ENCODE results near the gene SLAMF7.
"Not testable (repeated sequence)": the region's sequence is repeated elsewhere in the genome, so short reads cannot be mapped to it uniquely, and the experiment has no call there.

SLAMF7 gene, protein sequence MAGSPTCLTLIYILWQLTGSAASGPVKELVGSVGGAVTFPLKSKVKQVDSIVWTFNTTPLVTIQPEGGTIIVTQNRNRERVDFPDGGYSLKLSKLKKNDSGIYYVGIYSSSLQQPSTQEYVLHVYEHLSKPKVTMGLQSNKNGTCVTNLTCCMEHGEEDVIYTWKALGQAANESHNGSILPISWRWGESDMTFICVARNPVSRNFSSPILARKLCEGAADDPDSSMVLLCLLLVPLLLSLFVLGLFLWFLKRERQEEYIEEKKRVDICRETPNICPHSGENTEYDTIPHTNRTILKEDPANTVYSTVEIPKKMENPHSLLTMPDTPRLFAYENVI

DNA sequence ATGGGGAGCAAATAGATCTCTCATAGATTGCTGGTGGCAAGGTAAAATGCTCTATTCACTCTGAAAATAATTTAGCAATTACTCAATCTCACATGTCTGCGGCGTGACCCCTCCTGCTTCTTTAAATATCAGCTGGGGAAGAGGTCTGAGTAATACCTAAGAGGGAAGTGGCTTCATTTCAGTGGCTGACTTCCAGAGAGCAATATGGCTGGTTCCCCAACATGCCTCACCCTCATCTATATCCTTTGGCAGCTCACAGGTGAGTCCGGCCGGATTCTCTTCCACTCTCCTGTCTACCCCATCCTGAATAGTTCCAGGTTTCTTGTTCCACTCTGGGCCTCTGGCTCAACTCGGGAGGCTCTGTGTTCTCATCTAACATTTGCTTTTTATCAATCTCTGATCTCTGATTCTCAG lies at the start of gene SLAMF7:
Gene SLAMF7 (plus strand): TSS at position 150 of the 414 bp plus-strand sequence. CDS start 55 bp downstream, at position 205.
- DNase-seq, result no peak

- DNase-seq, result not testable (repeated sequence)
These were observed 46.7 kb upstream of the SLAMF7 start for GRCh38 chr1:160692390-160692789.

GRCh38 chr1:160702100-160702499 lies 36.9 kb upstream of the SLAMF7 start:
- DNase-seq, result no peak

DNA sequence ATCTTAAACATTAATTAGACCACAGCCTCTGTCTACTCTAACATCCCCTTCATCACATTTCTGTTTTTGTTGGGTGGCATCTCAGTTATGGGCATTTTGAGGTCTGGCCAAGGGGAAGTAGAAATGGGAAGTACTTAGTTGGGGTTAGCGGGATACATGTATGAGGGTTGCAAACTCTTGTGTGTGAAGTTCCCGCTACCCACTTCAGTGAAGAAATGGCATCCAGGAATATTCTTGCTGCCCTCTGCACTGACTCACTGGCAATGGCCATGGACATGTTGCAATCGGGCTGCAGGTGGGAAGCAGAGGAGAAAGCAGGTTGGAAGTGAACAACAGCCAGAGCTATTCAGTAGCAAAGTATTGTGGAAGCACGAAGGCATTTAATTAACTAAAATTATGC lies 34.8 kb upstream of the SLAMF7 start:
- no peak for DNase-seq

DNA sequence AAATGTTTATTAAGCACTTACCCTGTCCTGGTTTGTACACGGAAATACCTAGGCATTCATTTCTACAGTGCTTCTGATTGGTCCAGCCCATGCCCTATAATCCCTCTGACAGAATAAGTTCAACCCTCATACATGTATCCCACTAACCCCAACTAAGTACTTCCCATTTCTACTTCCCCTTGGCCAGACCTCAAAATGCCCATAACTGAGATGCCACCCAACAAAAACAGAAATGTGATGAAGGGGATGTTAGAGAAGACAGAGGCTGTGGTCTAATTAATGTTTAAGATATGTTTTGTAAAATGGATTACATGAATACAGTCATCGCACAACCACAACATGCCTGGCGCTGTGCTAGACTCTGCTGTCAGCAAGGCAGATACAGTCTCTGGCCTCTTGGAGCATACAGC lies 33.8 kb upstream of the SLAMF7 start:
- DNase-seq, result not testable (repeated sequence)

- no peak for DNase-seq
These were observed 33.3 kb upstream of the SLAMF7 start for GRCh38 chr1:160705742-160706141.

DNA sequence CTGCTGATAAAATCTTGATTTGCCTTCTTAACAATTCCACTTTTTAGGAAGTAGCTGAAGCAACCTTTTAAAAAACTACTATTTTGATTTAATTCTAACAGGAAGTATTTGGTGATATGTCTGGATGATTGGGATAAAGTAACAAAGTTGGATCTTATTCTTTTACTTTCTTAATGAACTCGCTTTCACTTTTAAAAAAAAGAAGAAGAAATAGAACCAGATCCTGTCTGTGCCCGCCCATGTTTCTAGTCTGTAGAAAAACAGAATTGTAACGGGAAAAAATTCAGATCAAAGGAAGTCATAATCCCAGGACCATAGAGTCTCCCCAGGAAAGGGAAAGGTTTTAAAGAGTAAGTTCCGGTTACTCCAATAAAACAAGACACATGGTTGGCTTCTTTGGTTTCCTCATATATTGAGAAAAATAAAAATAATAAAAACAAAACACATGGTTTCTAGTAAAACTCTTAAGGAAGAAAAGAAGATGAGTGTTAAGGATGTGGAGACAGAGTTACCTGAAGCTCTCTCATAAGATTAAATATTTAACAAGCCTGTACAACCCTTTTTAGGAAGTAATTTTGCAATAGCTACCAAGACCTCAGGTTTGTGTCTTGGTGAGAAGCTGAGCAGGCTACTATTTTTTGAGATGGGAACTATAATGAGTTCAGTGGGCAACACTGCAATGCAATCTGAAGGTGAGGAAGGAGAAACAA lies 32.4 kb upstream of the SLAMF7 start:
- DNase-seq, result no peak

DNA sequence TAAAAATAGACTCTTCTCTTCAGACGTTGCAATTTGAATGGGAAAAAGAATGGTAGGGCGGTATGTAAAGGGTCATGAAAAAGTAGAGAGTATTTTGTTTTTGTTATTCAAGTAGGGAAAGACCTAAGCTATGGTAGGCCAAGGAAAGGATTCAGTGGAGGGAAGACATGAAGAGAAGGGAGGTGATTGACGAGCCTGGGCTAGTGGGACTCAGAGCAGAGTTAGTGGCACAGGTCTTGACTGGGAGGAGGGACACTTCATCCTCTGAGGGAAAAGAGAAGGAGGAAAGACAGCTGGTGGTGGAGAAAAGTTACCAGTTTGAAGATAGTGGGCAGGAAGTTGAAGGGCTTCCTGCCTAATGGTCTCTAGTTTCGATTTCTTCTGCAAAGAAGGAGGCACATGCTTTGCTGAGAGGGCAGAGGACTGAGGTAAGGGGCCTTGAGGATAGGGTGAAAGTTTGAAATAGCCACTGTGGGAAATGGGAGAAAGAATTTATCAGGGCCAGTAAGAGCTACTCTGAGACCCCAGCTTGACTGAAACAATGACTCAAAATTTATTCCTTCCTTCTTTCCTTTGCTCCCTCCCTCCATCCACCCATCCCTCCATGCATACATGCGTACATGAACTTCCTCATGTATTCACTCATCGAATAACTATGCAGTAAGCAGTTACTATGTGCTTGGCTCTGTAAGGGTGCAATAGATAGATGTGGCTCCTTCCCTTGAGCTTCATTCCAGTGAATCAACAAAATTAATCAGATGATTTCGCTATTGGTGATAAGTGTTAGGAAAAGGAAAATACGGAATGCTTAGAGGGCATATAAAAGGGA lies 31.6 kb upstream of the SLAMF7 start:
- DNase-seq, result no peak

GRCh38 chr1:160708118-160708517 lies 30.9 kb upstream of the SLAMF7 start:
- DNase-seq, result no peak

- DNase-seq, result no peak
These were observed 30.2 kb upstream of the SLAMF7 start for GRCh38 chr1:160708801-160709200.

GRCh38 chr1:160709715-160710114 lies 29.3 kb upstream of the SLAMF7 start:
- no peak for DNase-seq

DNA sequence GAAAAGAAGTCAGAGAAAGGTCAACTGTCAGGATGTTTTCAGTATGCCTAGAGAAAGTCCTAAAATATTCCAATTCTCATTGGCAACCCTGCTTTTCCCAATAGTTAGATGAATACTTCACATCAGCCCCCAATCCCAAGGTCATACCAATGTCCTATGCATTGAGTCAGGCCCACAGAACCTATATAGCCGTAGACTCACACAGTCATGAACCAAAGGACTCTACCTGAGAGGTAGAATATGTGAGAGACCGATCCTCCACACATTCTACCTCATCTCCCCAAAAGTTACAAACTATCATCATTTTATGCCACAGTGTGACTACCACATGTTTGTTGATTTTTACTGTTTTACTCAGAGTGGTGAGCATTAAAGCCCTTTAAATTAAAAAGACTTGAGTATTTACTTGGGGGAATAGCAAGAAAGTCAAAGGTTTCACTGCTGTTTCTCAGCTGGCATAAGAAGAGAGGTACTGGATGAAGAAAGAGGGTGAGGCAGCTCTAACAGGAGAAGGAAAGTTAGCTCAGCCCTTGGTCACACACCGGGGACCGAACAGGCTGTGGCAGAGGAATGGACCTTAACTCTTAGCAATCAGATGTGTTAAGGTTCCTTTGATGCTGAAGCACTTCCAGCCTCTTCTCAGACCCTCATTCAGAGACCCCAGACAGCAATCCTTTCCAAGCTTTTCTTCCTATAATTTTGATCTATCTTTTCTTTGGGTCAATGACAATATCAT lies 28.4 kb upstream of the SLAMF7 start:
- no peak for DNase-seq

- no peak for DNase-seq
These were observed 27.8 kb upstream of the SLAMF7 start for GRCh38 chr1:160711276-160711601.

DNA sequence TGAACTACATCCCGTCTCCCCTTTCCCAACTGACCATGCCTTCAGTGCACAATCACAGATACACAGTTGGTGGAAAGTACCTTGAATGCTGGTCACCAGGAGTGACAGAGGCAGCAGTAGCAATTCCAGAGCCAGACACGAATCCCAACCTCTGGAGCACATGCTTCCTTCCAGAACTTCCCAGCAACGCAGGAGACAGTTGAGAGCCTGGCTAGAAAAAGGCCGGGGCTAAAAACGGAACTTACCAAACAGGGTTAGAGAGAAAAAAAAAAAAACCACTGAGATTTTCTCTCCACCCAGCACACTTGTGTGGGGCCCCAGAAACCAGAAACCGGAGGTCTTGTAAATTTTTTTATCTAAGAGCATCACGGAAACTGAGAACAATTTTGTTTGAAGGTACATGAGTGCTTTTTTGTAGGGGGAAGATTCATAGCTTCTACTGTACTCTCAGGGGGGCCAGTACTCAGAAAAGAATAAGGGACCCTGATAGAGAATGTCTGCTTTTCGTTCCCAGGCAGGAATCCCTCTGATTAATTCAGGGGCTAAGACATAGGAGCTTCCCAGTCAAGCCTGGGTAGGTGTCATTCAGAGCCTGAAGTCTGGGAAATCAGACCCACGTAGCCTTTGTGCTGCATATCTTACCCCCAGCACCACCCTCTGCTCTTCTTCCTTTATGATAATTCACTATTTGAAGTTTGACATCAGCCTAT lies 27.3 kb upstream of the SLAMF7 start, which contains the start of gene CD48:
Gene CD48 (minus strand): TSS at position 221 of the 710 bp plus-strand sequence. CDS start 59 bp downstream, at position 162.
- no peak for DNase-seq

- DNase-seq, result not testable (repeated sequence)
These were observed 26.4 kb upstream of the SLAMF7 start for GRCh38 chr1:160712525-160713080.

- no peak for DNase-seq
These were observed 25.9 kb upstream of the SLAMF7 start for GRCh38 chr1:160713161-160713560.

DNA sequence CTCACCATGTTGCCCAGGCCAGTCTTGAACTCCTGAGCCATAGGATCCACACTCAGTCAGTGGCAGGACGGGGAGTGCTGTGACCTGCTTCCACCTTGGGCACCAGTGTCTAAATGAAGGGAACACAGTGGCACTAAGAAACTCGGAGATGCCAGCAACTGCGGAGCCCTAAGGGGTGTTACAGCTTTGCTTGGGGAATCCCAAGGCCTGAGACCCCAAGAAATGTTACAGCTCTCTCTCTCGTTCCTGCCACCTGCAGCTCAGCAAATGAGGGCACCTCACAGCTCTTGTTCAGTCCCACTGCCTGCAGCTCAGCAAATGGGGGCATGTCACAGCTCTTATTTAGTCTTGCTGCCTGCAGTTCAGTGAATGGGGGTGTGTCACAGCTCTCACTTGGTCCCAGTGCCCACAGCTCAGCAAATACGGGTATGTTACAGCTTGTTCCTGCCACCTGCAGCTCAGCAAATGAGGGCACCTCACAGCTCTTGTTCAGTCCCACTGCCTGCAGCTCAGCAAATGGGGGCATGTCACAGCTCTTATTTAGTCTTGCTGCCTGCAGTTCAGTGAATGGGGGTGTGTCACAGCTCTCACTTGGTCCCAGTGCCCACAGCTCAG lies 24.9 kb upstream of the SLAMF7 start:
- not testable (repeated sequence) for DNase-seq

GRCh38 chr1:160716013-160716412 lies 23.0 kb upstream of the SLAMF7 start:
- DNase-seq, result no peak

DNA sequence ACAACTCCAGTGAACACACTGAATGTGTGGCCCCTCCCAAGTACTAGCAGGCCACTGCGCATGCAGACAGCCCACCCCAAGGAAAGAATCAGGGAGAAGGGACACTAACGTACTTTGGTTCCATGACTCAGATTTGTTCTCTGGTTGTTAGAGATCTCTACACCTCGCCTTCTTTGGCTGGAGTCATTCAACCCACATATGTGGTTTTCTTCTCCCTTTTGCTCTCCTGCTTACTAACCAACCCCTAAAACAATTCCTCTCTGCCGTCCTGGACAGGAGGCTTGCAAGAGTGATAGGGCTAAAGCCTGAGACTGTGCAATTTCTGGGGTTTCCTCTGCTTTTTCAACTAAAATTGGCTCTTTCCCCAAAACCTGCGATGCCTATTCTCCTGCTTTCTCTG lies 21.7 kb upstream of the SLAMF7 start:
- DNase-seq, result no peak

DNA sequence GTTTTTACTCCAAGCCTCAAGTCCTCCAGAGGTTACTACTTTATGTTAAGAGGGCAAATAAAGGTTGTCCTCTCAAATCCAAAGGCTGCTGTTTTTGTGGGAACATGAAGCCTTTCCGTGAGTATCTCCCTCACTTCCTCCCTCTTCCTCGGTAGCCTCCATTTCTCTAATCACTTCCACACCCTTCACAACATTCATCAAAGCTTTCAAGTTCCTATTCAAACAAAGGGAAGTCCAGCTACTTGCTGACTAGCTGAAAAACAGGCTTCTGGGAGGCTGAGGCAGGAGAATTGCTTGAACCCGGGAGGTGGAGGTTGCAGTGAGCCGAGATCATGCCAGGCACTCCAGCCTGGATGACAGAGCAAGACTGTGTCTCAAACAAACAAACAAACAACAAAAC lies 20.8 kb upstream of the SLAMF7 start:
- no peak for DNase-seq

DNA sequence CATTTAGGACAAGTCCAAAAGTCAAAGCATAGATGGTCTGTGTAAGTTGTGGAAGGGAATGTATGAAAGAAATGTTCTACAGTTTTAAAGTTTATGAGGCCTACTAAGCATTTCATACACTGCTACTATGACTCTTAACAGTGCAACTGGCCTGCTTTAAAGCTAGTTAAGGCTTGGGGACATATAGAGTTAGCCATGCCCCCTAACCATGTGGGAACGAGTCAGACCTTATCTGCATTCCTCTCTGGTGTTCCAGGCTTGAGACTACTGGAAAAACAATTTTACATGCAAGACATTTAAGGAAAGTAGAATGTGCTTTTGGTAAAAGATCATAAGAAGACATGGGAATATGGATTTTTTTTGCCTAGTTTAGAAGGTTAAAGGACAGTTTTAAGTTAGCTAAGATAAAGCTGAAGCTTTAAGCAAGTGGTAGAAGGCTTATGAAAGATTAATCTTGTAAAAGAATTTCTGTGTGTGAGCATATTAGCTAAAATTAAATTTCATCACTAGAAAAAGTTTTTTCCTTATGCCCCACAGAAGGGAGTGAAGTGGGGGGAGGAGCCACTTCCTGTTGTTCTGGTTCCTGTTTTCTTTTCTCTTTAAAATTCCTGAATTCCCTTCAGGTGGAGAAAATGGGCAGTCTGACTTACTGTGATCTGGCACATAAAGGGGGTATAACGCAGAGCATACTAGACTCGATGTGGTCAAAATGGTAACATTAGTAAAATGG lies 18.5 kb upstream of the SLAMF7 start:
- no peak for DNase-seq
